ENCODE data around the gene UBLCP1.

- TF ChIP-seq, protein P1, sequence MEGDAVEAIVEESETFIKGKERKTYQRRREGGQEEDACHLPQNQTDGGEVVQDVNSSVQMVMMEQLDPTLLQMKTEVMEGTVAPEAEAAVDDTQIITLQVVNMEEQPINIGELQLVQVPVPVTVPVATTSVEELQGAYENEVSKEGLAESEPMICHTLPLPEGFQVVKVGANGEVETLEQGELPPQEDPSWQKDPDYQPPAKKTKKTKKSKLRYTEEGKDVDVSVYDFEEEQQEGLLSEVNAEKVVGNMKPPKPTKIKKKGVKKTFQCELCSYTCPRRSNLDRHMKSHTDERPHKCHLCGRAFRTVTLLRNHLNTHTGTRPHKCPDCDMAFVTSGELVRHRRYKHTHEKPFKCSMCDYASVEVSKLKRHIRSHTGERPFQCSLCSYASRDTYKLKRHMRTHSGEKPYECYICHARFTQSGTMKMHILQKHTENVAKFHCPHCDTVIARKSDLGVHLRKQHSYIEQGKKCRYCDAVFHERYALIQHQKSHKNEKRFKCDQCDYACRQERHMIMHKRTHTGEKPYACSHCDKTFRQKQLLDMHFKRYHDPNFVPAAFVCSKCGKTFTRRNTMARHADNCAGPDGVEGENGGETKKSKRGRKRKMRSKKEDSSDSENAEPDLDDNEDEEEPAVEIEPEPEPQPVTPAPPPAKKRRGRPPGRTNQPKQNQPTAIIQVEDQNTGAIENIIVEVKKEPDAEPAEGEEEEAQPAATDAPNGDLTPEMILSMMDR (conservative IDR thresholded peaks at IDR 0.05): no peak
- TF ChIP-seq ZFX (IDR thresholded peaks at IDR 0.05): no peak
Observed at GRCh38 chr5:159322180-159322579, 59.1 kb downstream of the UBLCP1 start.
